HepG2 (cell line): Measurements from ENCODE around the gene SAPCD2. TPM values are rescaled to one million over a fixed set of nuclear protein-coding genes. Genes with fewer than 3 reads are reported as not detected.
A peak's percentile ranks its signal among the peaks of the same experiment; 100 is the strongest.

Experiments used
- ASH2L ChIP-seq: fragments of 300-600, 200-600 bp; sonication (generic); IDR thresholded peaks from 2 replicates; pipeline ENCODE4 v1.7.0; 2017; ENCODE audit warnings: low read depth, mild to moderate bottlenecking, moderate library complexity, mixed read lengths, low read length; ENCODE audit not compliant: insufficient read length
- EHMT2 ChIP-seq: fragments of 200-600 bp; sonication (generic); IDR thresholded peaks from 2 replicates; pipeline ENCODE4 v1.7.0; 2017; ENCODE audit warnings: antibody characterized with exemption, low read depth, low read length, borderline replicate concordance
- HNRNPH1 ChIP-seq: fragments of 200-400 bp; formaldehyde crosslinking; optimal IDR thresholded peaks from 2 replicates; pipeline ENCODE3; 2017; ENCODE audit warnings: mild to moderate bottlenecking, low read depth, low read length
- JUNB ChIP-seq: sonication (generic); formaldehyde crosslinking; IDR thresholded peaks from 2 replicates; pipeline ENCODE4 v1.8.0; 2022; ENCODE audit warnings: missing genetic modification reagents, mild to moderate bottlenecking, borderline replicate concordance
- KAT8 ChIP-seq: IDR thresholded peaks from 2 replicates; pipeline ENCODE4 v1.6.1; 2016; ENCODE audit warnings: missing genetic modification reagents, missing compliant biosample characterization
- KDM5A ChIP-seq: fragments of 200-600 bp; sonication (generic); IDR thresholded peaks from 2 replicates; pipeline ENCODE4 v1.7.0; 2018; ENCODE audit warnings: antibody characterized with exemption, mild to moderate bottlenecking, low read length, borderline replicate concordance
- KLF16 ChIP-seq, 2 experiments: sonication (generic) in 1 of 2; formaldehyde crosslinking in 1 of 2; IDR thresholded peaks; 2 replicates each; pipeline versions ENCODE4 v1.6.1 to v1.8.0; 2016 to 2023; ENCODE audit warnings: missing genetic modification reagents in 2 of 2, missing compliant biosample characterization in 1 of 2
- TAF1 ChIP-seq: sonication (generic); formaldehyde crosslinking; IDR thresholded peaks from 2 replicates; pipeline ENCODE4 v1.4.0; 2020; ENCODE audit warnings: missing genetic modification reagents
- TOE1 ChIP-seq: sonication (generic); formaldehyde crosslinking; IDR thresholded peaks from 2 replicates; pipeline ENCODE4 v1.4.0; 2020; ENCODE audit warnings: mild to moderate bottlenecking, missing genetic modification reagents
- ZNF207 ChIP-seq: fragments of 450-650 bp; IDR thresholded peaks from 2 replicates; pipeline ENCODE4 v1.6.1; 2016; ENCODE audit warnings: antibody characterized with exemption, borderline replicate concordance
- ZNF234 ChIP-seq: sonication (generic); formaldehyde crosslinking; conservative IDR thresholded peaks from 2 replicates; pipeline ENCODE4 v1.5.1; 2020; ENCODE audit warnings: mild to moderate bottlenecking, missing genetic modification reagents
- polyA plus RNA-seq, 8 experiments: library from polyadenylated mRNA; depleted of rRNA in 3 of 8; stranded (reverse) in 7 of 8; unstranded in 1 of 8; fragments of >200 nt; fragmentation: Illumina TruSeq in 4 of 8; extraction: Trizol in 4 of 8; gene quantifications; 2 replicates each; pipeline versions ENCODE4 v1.2.1 to v1.2.3, GENCODE V29; 2011 to 2016; ENCODE audit warnings: low read depth in 4 of 8, missing spikeins in 1 of 8, mixed read lengths in 1 of 8; ENCODE audit not compliant: insufficient read depth in 1 of 8
- total RNA-seq, 5 experiments: library from RNA; depleted of rRNA; stranded (reverse); fragments of >200 nt; fragmentation: Illumina TruSeq; extraction: Trizol; gene quantifications; 2 replicates each; pipeline ENCODE4 v1.2.3, GENCODE V29; 2016; ENCODE audit warnings: low read depth in 1 of 5
- TF ChIP-seq, protein P1 (sequence below): sonication (generic); formaldehyde crosslinking; conservative IDR thresholded peaks from 2 replicates; pipeline ENCODE4 v1.4.0; 2020; ENCODE audit warnings: missing genetic modification reagents
- TF ChIP-seq, protein P2 (sequence below): sonication (generic); formaldehyde crosslinking; IDR thresholded peaks from 2 replicates; pipeline ENCODE4 v1.5.1; 2020; ENCODE audit warnings: missing genetic modification reagents, mild to moderate bottlenecking, borderline replicate concordance
- TF ChIP-seq, protein P3 (sequence below): sonication (generic); formaldehyde crosslinking; IDR thresholded peaks from one replicate; pipeline ENCODE4 v1.5.1; 2020; ENCODE audit warnings: mild to moderate bottlenecking, missing genetic modification reagents; ENCODE audit errors: not compliant biosample characterization
- TF ChIP-seq, protein P4 (sequence below): sonication (generic); formaldehyde crosslinking; IDR thresholded peaks from 2 replicates; pipeline ENCODE4 v1.5.0; 2020; ENCODE audit warnings: mild to moderate bottlenecking, low read depth, missing genetic modification reagents, borderline replicate concordance

SAPCD2 gene
- total and polyA plus RNA-seq, 2 of the 13 experiments (the other 11 are each of a cell fraction or from before 2014, with no cell fraction given): 21.9 to 42.8 TPM

DNA sequence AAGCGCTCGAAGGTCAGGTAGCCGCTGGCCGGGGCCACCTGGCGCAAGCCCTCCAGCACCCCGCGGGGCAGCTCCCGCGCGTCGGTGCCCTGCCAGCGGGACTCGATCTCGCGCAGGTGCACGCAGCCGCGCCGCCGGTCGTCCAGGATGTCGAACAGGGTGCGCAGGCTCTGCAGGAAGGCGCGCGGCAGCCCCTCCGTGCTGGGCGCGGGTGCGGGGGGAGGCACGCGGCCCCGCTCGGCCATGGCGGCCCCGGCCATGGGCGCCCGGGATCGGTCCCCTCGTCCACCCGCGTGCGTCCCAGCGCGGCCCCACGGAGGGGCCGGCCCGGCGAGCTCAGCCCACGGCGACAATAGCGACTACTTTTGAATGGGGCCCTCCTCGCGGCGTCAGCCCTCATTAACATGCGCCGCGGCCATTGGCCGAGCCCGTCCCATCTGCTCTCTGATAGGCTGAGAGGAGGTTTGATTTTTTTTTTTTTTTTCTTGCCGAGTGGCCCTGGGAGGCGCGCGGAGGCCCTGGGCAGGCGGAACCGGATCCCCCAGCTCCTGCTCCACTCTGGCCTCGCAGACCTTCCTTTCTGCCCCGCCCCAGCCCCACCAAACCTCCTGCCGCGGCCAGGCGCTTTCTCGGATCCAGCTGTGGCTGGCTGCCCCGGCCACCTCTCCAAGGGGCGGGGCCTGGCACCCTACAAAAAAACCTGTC is at the start of gene SAPCD2 (continued):
- TF ChIP-seq KLF16 (CRISPR knock-in tag; IDR thresholded peaks at IDR 0.05) (0 out of 4 replicates have a peak, but pooled peaks of 1 of the 2 experiments have one; percentile 19), ASH2L (peak; percentile 73), TOE1 (no peak), KDM5A (0 out of 2 replicates have a peak, but pooled peaks have one; percentile 17), ZNF207 (no peak), HNRNPH1 (no peak), TAF1 (peak; percentile 21; the same call in 1 of the 2 replicates), ZNF234 (CRISPR knock-in tag) (0 out of 2 replicates have a peak, but pooled peaks have one; percentile 24), EHMT2 (no peak), JUNB (CRISPR knock-in tag) (no peak), KAT8 (peak; percentile 68)
- TF ChIP-seq, protein P1, sequence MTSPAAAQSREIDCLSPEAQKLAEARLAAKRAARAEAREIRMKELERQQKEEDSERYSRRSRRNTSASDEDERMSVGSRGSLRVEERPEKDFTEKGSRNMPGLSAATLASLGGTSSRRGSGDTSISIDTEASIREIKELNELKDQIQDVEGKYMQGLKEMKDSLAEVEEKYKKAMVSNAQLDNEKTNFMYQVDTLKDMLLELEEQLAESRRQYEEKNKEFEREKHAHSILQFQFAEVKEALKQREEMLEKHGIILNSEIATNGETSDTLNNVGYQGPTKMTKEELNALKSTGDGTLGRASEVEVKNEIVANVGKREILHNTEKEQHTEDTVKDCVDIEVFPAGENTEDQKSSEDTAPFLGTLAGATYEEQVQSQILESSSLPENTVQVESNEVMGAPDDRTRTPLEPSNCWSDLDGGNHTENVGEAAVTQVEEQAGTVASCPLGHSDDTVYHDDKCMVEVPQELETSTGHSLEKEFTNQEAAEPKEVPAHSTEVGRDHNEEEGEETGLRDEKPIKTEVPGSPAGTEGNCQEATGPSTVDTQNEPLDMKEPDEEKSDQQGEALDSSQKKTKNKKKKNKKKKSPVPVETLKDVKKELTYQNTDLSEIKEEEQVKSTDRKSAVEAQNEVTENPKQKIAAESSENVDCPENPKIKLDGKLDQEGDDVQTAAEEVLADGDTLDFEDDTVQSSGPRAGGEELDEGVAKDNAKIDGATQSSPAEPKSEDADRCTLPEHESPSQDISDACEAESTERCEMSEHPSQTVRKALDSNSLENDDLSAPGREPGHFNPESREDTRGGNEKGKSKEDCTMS: no peak
- TF ChIP-seq, protein P2, sequence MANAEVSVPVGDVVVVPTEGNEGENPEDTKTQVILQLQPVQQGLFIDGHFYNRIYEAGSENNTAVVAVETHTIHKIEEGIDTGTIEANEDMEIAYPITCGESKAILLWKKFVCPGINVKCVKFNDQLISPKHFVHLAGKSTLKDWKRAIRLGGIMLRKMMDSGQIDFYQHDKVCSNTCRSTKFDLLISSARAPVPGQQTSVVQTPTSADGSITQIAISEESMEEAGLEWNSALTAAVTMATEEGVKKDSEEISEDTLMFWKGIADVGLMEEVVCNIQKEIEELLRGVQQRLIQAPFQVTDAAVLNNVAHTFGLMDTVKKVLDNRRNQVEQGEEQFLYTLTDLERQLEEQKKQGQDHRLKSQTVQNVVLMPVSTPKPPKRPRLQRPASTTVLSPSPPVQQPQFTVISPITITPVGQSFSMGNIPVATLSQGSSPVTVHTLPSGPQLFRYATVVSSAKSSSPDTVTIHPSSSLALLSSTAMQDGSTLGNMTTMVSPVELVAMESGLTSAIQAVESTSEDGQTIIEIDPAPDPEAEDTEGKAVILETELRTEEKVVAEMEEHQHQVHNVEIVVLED (CRISPR knock-in tag): no peak
- TF ChIP-seq, protein P3, sequence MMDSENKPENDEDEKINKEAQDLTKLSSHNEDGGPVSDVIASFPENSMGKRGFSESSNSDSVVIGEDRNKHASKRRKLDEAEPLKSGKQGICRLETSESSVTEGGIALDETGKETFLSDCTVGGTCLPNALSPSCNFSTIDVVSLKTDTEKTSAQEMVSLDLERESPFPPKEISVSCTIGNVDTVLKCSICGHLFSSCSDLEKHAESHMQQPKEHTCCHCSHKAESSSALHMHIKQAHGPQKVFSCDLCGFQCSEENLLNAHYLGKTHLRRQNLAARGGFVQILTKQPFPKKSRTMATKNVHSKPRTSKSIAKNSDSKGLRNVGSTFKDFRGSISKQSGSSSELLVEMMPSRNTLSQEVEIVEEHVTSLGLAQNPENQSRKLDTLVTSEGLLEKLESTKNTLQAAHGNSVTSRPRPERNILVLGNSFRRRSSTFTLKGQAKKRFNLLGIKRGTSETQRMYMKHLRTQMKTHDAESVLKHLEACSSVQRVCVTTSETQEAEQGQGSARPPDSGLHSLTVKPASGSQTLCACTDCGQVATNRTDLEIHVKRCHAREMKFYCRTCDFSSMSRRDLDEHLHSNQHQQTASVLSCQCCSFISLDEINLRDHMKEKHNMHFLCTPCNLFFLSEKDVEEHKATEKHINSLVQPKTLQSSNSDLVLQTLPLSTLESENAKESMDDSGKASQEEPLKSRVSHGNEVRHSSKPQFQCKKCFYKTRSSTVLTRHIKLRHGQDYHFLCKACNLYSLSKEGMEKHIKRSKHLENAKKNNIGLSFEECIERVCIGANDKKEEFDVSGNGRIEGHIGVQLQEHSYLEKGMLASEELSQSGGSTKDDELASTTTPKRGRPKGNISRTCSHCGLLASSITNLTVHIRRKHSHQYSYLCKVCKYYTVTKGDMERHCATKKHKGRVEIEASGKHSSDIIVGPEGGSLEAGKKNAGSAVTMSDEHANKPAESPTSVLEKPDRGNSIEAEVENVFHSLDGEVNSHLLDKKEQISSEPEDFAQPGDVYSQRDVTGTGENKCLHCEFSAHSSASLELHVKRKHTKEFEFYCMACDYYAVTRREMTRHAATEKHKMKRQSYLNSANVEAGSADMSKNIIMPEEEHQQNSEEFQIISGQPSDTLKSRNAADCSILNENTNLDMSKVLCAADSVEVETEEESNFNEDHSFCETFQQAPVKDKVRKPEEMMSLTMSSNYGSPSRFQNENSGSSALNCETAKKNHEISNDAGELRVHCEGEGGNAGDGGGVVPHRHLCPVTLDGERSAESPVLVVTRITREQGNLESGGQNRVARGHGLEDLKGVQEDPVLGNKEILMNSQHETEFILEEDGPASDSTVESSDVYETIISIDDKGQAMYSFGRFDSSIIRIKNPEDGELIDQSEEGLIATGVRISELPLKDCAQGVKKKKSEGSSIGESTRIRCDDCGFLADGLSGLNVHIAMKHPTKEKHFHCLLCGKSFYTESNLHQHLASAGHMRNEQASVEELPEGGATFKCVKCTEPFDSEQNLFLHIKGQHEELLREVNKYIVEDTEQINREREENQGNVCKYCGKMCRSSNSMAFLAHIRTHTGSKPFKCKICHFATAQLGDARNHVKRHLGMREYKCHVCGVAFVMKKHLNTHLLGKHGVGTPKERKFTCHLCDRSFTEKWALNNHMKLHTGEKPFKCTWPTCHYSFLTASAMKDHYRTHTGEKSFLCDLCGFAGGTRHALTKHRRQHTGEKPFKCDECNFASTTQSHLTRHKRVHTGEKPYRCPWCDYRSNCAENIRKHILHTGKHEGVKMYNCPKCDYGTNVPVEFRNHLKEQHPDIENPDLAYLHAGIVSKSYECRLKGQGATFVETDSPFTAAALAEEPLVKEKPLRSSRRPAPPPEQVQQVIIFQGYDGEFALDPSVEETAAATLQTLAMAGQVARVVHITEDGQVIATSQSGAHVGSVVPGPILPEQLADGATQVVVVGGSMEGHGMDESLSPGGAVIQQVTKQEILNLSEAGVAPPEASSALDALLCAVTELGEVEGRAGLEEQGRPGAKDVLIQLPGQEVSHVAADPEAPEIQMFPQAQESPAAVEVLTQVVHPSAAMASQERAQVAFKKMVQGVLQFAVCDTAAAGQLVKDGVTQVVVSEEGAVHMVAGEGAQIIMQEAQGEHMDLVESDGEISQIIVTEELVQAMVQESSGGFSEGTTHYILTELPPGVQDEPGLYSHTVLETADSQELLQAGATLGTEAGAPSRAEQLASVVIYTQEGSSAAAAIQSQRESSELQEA: no peak
- TF ChIP-seq, protein P4, sequence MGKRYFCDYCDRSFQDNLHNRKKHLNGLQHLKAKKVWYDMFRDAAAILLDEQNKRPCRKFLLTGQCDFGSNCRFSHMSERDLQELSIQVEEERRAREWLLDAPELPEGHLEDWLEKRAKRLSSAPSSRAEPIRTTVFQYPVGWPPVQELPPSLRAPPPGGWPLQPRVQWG (CRISPR knock-in tag): no peak
